Lower lobe of right lung (tissue), 2 donors: ENCODE results near the gene WDR77. TPM values are rescaled to one million over a fixed set of nuclear protein-coding genes. Genes with fewer than 3 reads are reported as not detected.

Experiments used
- ATAC-seq, 2 donors: fragments of 200-7000 bp; cut with Tn5 transposase; one replicate each; pipeline ENCODE4 v1.9.1; 2020 to 2022; ENCODE audit warnings: mild to moderate bottlenecking in 2 of 2, moderate library complexity in 2 of 2
- DNase-seq: peaks from one replicate; pipeline ENCODE4 v3.0.0-alpha.2; 2020
- H3K27ac ChIP-seq: fragments of 200-600 bp; one replicate; pipeline ENCODE4 v1.8.0; 2022
- H3K27me3 ChIP-seq: fragments of 200-600 bp; one replicate; pipeline ENCODE4 v1.8.0; 2022; ENCODE audit warnings: low read depth
- H3K36me3 ChIP-seq: fragments of 200-600 bp; one replicate; pipeline ENCODE4 v1.8.0; 2022; ENCODE audit warnings: mild to moderate bottlenecking
- H3K4me1 ChIP-seq: fragments of 200-600 bp; one replicate; pipeline ENCODE4 v1.8.0; 2022
- H3K4me3 ChIP-seq: fragments of 200-600 bp; one replicate; pipeline ENCODE4 v1.8.0; 2022; ENCODE audit warnings: mild to moderate bottlenecking
- H3K9me3 ChIP-seq: fragments of 200-600 bp; one replicate; pipeline ENCODE4 v1.8.0; 2022
- CTCF ChIP-seq: fragments of 200-600 bp; IDR thresholded peaks from one replicate; pipeline ENCODE4 v1.8.0; 2022; ENCODE audit warnings: antibody characterized with exemption, mild to moderate bottlenecking
- intact Hi-C: fragments of 100-400 bp; cut with DNase I; formaldehyde crosslinking; loops from one replicate; pipeline ENCODE4 v1.11.0; 2022
- total RNA-seq: library from RNA; stranded (reverse); fragmentation: NEBNext Ultra II Directional; extraction: Animal tissue kit (Norgen Biotek cat#: 25700); gene quantifications from one replicate; pipeline ENCODE4 v1.2.1, GENCODE V29; 2021
- donor health status: DM: no; HTN: yes; CAD: no; lungs with severe emphysema.

WDR77 gene
- total RNA-seq, 1 donor from 2014 or later = 15.1 TPM

GRCh38 chr1:111465754-111466153 lies 16.7 kb upstream of the WDR77 start:
- no peak overlapping the region for H3K27ac ChIP-seq
- no peak overlapping the region for H3K4me3 ChIP-seq
- no peaks in the 10 kb centered on the region for H3K27me3 ChIP-seq
- peaks cover 8% of the 10 kb centered on the region for H3K4me1 ChIP-seq
- TF ChIP-seq CTCF = no peak
- intact Hi-C loops = no loop called here
- peaks cover 58% of the 10 kb centered on the region for H3K36me3 ChIP-seq
- ATAC-seq (no peak), DNase-seq (no peak)
- H3K9me3 ChIP-seq = no peaks in the 10 kb centered on the region

- DNase-seq = no peak
- H3K4me3 ChIP-seq = no peak overlapping the region
- H3K4me1 ChIP-seq = no peaks in the 10 kb centered on the region
- TF ChIP-seq CTCF = no peak
- intact Hi-C loops = no loop called here
- no peak overlapping the region for H3K27ac ChIP-seq
- no peaks in the 10 kb centered on the region for H3K27me3 ChIP-seq
- H3K9me3 ChIP-seq = no peaks in the 10 kb centered on the region
- ATAC-seq = no peak
- peaks cover 70% of the 10 kb centered on the region for H3K36me3 ChIP-seq
These were observed 14.1 kb upstream of the WDR77 start for GRCh38 chr1:111463029-111463683.

- no peak overlapping the region for H3K4me3 ChIP-seq
- H3K27ac ChIP-seq = no peak overlapping the region
- no peaks in the 10 kb centered on the region for H3K9me3 ChIP-seq
- no peaks in the 10 kb centered on the region for H3K4me1 ChIP-seq
- TF ChIP-seq CTCF = no peak
- peaks cover 70% of the 10 kb centered on the region for H3K36me3 ChIP-seq
- H3K27me3 ChIP-seq = no peaks in the 10 kb centered on the region
- intact Hi-C loops = no loop called here
- no peak for DNase-seq
- ATAC-seq = no peak
These were observed 13.4 kb upstream of the WDR77 start for GRCh38 chr1:111462370-111463028.

- peaks cover 76% of the 10 kb centered on the region for H3K36me3 ChIP-seq
- ATAC-seq = no peak
- H3K4me1 ChIP-seq = no peaks in the 10 kb centered on the region
- TF ChIP-seq CTCF = no peak
- no peak overlapping the region for H3K27ac ChIP-seq
- no peaks in the 10 kb centered on the region for H3K27me3 ChIP-seq
- intact Hi-C loops = no loop called here
- no peaks in the 10 kb centered on the region for H3K9me3 ChIP-seq
- no peak overlapping the region for H3K4me3 ChIP-seq
- DNase-seq = no peak
These were observed 12.7 kb upstream of the WDR77 start for GRCh38 chr1:111461765-111462164.

- no peak overlapping the region for H3K4me3 ChIP-seq
- H3K36me3 ChIP-seq = peaks cover 76% of the 10 kb centered on the region
- no peak for DNase-seq
- no peaks in the 10 kb centered on the region for H3K27me3 ChIP-seq
- no peak for ATAC-seq
- intact Hi-C loops = no loop called here
- H3K4me1 ChIP-seq = peaks cover 31% of the 10 kb centered on the region
- H3K9me3 ChIP-seq = no peaks in the 10 kb centered on the region
- TF ChIP-seq CTCF = no peak
- no peak overlapping the region for H3K27ac ChIP-seq
These were observed 6.6 kb upstream of the WDR77 start for GRCh38 chr1:111455642-111456031.
